AG04449 (cell line): ENCODE data around the gene PHC2.

ENCODE experiments used
- CTCF ChIA-PET: fragments of 350-600 bp; formaldehyde crosslinking; extraction: SDS; loops from one replicate; lab custom pipeline; 2021; ENCODE audit warnings: antibody characterized with exemption; lab: Yijun Ruan, JAX
- POLR2A ChIA-PET: fragments of 400-600, 350-600 bp; formaldehyde crosslinking; extraction: SDS; loops from one replicate; lab custom pipeline; 2020; ENCODE audit warnings: antibody characterized with exemption, inconsistent platforms; lab: Yijun Ruan, JAX
- DNase-seq: peaks from one replicate; pipeline ENCODE4 v3.0.0-alpha.2; 2010; ENCODE audit warnings: low read depth, low spot score
- H3K4me3 ChIP-seq: 2 replicates; pipeline ENCODE4 v1.5.1; 2011; ENCODE audit warnings: low read depth, mild to moderate bottlenecking, control low read depth, low read length
- TF ChIP-seq, protein P1 (sequence below): IDR thresholded peaks from one replicate; pipeline ENCODE4 v1.5.1; 2011; ENCODE audit warnings: mild to moderate bottlenecking, moderate library complexity, low read length, control low read depth, inconsistent platforms; ENCODE audit not compliant: insufficient read depth; ENCODE audit errors: missing control alignments

Gene PHC2

DNA sequence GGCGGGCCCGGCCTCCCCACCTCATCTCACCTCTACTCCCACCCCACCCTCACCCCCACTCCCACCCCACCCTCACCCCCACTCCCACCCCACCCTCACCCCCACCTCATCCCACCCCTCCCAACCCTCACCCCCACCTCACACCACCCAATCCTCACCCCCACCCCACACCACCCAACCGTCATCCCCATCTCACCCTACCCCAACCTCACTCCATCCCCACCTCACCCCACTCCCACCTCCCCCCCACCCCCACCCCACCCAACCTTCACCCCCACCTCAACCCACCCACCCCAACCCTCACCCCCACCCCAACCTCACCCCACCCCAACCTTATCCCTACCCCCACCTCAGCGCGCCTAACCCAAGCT is 123.4 kb downstream of the PHC2 start:
- ChIA-PET CTCF (interaction anchor here (0.8 to 2.7 kb wide), 4 partner anchors 9 to 164 kb away, joined by 3 to 10 read pairs (median 4); no protein-coding TSS in a partner anchor), POLR2A (no interaction called here)
- DNase-seq, result no peak
- H3K4me3 ChIP-seq, result no peak overlapping the region
- TF ChIP-seq, protein P1, sequence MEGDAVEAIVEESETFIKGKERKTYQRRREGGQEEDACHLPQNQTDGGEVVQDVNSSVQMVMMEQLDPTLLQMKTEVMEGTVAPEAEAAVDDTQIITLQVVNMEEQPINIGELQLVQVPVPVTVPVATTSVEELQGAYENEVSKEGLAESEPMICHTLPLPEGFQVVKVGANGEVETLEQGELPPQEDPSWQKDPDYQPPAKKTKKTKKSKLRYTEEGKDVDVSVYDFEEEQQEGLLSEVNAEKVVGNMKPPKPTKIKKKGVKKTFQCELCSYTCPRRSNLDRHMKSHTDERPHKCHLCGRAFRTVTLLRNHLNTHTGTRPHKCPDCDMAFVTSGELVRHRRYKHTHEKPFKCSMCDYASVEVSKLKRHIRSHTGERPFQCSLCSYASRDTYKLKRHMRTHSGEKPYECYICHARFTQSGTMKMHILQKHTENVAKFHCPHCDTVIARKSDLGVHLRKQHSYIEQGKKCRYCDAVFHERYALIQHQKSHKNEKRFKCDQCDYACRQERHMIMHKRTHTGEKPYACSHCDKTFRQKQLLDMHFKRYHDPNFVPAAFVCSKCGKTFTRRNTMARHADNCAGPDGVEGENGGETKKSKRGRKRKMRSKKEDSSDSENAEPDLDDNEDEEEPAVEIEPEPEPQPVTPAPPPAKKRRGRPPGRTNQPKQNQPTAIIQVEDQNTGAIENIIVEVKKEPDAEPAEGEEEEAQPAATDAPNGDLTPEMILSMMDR, result no peak

DNA sequence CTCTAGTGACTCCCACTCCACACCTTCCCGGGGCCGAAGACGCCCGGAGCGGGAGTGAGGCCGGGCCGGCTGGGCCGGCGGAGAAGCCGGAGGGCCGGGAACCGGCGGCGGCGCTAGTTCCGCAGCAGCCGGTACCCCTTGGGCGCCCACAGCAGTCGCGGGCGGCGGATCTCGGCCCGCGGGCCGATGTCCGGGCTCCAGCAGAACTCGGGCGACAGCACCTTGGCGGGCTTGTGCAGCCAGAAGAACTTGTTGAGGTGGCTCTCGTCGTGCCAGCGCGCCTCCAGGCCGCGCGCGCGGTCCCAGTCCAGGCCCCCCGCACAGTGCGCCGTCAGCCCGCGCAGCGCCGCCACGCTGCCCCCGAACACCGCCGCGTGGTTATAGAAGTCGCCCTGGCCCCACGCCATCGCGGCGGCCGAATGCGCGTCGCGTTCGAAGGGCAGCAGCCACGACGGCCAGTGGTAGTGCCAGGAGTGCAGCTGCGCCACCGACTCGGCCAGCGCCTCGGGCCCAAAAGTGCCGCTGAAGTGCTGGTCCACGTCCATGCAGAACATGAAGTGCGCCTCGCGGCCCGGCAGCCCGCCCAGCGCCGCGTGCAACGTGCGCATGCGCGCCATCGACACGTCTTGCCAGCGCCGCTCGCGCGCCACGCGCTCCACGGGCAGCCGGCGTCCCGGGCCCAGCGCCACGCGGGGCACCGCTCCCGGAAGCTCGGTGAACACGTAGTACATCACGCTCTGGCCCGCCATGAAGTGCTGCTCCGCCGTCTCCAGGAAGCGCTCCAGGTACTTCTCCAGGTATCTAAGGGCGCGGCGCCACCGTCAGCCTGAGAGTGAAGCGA is 124.0 kb downstream of the PHC2 start:
- TF ChIP-seq, protein P1, result no peak
- POLR2A ChIA-PET, result no interaction called here
- no peak for DNase-seq
- CTCF ChIA-PET, result interaction anchor here (0.8 to 3.5 kb wide), 6 partner anchors 9 to 164 kb away, joined by 3 to 31 read pairs (median 6); no protein-coding TSS in a partner anchor
- peak overlapping the region; percentile 18 for H3K4me3 ChIP-seq

DNA sequence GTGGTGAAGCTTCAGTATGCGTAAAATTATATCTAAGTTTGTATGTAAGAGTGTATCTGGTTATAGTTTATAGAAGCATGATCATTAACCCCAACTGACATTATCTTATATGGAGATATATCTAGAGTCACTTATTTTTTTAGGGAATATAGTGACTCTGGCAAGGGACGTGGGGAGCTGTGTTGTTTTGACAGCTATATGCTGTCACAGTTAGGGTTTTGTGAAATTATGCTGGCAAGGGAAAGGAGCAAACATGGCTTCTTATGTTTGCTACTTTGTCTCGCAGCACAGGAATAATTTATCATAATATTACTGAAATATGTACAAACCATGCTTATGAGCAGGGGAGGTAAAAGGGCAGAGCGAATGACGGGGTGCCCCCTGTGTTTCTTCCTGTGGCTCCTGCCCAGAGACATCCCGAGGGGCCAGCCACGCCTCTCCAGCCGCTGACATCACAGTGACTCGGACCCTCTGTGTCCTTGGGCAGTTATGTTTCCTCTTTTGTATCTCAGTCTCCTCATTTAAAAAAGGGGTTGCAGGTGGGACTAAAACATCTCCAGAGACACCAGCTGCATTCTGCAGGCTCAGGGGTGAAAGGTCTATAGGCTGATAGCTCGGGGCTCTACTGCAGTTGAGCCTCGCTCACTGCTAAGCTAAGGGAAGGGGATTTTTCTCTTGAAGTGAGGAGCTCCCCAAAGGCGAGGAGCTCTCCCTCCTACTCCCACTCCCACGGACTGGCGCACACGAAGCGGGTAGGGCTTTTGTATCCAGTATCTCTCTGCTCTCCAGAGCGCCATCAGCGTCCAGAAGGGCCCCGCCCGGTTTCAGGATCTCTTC is 124.9 kb downstream of the PHC2 start:
- no peak overlapping the region for H3K4me3 ChIP-seq
- POLR2A ChIA-PET, result no interaction called here
- TF ChIP-seq, protein P1, result no peak
- CTCF ChIA-PET, result interaction anchor here (0.8 to 3.5 kb wide), 12 partner anchors 8 to 179 kb away, joined by 3 to 31 read pairs (median 4); no protein-coding TSS in a partner anchor
- DNase-seq, result no peak

DNA sequence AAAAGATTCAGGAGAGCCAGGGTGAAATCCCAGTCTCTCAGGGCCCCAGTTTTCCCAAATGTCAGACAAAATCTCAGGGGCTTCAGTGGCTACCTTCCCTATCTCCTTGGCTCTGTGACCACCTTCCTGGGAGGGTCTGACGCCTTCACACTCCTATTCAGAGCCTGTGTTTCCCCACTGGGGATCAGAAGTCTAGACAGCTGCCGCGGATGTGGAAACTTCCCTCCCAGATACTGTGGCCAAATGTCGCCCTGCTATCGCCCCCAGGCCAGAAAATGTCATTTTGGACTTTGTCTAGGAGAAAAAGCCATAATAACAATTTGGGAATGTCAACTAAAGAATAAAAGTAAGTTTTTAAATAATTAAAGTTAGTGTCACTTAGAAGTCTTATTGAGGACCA is 125.9 kb downstream of the PHC2 start:
- TF ChIP-seq, protein P1, result no peak
- POLR2A ChIA-PET, result no interaction called here
- CTCF ChIA-PET, result interaction anchor here (1.0 to 3.5 kb wide), 7 partner anchors 9 to 178 kb away, joined by 3 to 31 read pairs (median 4); no protein-coding TSS in a partner anchor
- no peak for DNase-seq
- no peak overlapping the region for H3K4me3 ChIP-seq

DNA sequence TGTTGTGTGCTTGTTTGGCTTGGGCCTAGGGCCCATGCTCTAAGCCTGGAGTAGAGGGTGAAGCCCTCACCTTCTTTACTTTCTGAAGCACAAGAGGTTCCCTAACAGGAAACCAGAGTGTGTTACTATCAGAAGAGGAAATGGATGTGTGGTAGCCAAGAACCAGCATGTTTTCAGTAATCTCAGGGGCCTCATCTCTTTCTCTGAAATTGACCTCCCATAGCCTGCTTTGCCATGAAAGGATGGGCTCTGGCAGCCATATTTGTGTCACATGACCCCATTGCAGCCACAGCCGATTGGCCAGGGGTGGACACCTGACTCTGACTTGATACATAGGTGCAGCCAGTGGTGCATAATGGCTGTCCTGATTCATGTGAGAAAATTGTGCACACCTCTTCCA is 128.6 kb downstream of the PHC2 start:
- no peak for DNase-seq
- POLR2A ChIA-PET, result no interaction called here

More for the DNA sequence above, 128.6 kb downstream of the PHC2 start:
- TF ChIP-seq, protein P1, result no peak
- H3K4me3 ChIP-seq, result no peak overlapping the region
- CTCF ChIA-PET, result interaction anchor here (0.8 to 12.1 kb wide), 3 partner anchors 64 to 168 kb away, joined by 4 to 436 read pairs (median 203); partner anchors contain the start of gene ZSCAN20
